ENCODE data around the gene MAFG. TPM values are rescaled to one million over a fixed set of nuclear protein-coding genes. Genes with fewer than 3 reads are reported as not detected.
A peak's percentile ranks its signal among the peaks of the same experiment; 100 is the strongest.

The MAFG gene
- polyA plus RNA-seq (ENCODE audit: insufficient read length in 12 of 12) = 10 to 100 TPM in 11 of 12 donors, not detected in 1; 11.0 to 17.4 (median 13.7) TPM
- long read RNA-seq, donor 1, full-length matches to known transcripts = 5 of 5 reads
- long read RNA-seq, donor 1, partial matches to known transcripts = 0 of 5 reads
- long read RNA-seq, donor 1, other reads (novel, unspliced or antisense) = 0 of 5 reads
- long read RNA-seq, donor 2, full-length matches to known transcripts = 10 of 10 reads
- long read RNA-seq, donor 2, partial matches to known transcripts = 0 of 10 reads
- long read RNA-seq, donor 2, other reads (novel, unspliced or antisense) = 0 of 10 reads
- long read RNA-seq, donor 3 = 0 reads
- long read RNA-seq, donor 4, full-length matches to known transcripts = 1 of 1 reads
- long read RNA-seq, donor 4, partial matches to known transcripts = 0 of 1 reads
- long read RNA-seq, donor 4, other reads (novel, unspliced or antisense) = 0 of 1 reads
- long read RNA-seq, donor 5, full-length matches to known transcripts = 8 of 8 reads
- long read RNA-seq, donor 5, partial matches to known transcripts = 0 of 8 reads
- long read RNA-seq, donor 5, other reads (novel, unspliced or antisense) = 0 of 8 reads
- long read RNA-seq, donor 6, full-length matches to known transcripts = 4 of 4 reads
- long read RNA-seq, donor 6, partial matches to known transcripts = 0 of 4 reads
- long read RNA-seq, donor 6, other reads (novel, unspliced or antisense) = 0 of 4 reads
- long read RNA-seq, donor 7, full-length matches to known transcripts = 5 of 5 reads
- long read RNA-seq, donor 7, partial matches to known transcripts = 0 of 5 reads
- long read RNA-seq, donor 7, other reads (novel, unspliced or antisense) = 0 of 5 reads
- long read RNA-seq, donor 8, full-length matches to known transcripts = 6 of 6 reads
- long read RNA-seq, donor 8, partial matches to known transcripts = 0 of 6 reads
- long read RNA-seq, donor 8, other reads (novel, unspliced or antisense) = 0 of 6 reads
- long read RNA-seq, donor 9, full-length matches to known transcripts = 1 of 1 reads
- long read RNA-seq, donor 9, partial matches to known transcripts = 0 of 1 reads
- long read RNA-seq, donor 9, other reads (novel, unspliced or antisense) = 0 of 1 reads
- long read RNA-seq, donor 10, full-length matches to known transcripts = 3 of 3 reads
- long read RNA-seq, donor 10, partial matches to known transcripts = 0 of 3 reads
- long read RNA-seq, donor 10, other reads (novel, unspliced or antisense) = 0 of 3 reads
- long read RNA-seq, donor 11, full-length matches to known transcripts = 2 of 2 reads
- long read RNA-seq, donor 11, partial matches to known transcripts = 0 of 2 reads
- long read RNA-seq, donor 11, other reads (novel, unspliced or antisense) = 0 of 2 reads

DNA sequence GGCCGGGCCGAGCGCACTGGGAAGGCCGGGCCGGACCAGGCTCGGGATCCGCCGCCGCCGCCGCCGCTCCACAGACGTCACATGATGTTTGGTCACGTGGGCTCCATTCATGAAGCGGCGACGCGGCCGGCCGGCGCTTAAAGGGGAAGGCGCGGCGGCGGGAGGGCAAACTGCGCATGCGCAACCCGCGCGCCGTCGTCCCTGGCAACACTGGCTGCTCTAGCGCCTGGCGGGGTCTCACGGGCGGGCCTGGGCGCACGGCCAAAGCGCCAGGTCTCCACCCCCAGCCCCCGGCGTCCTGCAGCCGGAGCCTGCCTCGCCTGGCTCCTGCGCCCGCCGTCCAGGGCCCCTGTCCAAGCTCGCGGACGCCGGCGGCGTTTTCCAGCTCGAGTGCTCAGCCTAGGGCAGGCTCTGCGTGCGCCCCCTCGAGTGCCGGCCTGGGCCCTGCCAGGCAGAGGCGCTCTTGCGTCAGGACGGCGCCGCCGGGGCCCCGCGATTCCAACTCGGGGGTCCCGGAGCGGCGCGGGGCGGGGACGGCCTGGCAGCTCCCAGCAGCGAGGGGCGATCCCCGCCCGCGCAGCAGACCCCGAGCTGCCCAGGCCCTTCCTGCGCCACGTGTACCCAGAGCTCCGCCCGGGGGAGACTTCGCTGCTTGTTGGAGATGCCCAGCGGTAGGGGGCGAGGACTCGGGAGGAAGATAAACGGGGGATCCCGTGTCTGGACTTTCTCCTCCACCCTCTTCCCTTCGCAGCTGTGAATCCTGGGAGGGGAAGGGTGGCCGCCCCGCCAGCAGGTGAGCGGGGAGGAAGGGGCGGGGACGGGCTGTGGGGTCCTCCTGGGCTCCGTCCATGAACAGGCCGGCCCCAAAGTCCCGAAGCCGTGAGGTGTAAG is at the start of gene MAFG:
Gene MAFG (minus strand): TSS at position 83 of the 891 bp plus-strand sequence. CDS start 4,550 bp downstream, outside the sequence.
- DNase-seq = peak; percentile 96

DNA sequence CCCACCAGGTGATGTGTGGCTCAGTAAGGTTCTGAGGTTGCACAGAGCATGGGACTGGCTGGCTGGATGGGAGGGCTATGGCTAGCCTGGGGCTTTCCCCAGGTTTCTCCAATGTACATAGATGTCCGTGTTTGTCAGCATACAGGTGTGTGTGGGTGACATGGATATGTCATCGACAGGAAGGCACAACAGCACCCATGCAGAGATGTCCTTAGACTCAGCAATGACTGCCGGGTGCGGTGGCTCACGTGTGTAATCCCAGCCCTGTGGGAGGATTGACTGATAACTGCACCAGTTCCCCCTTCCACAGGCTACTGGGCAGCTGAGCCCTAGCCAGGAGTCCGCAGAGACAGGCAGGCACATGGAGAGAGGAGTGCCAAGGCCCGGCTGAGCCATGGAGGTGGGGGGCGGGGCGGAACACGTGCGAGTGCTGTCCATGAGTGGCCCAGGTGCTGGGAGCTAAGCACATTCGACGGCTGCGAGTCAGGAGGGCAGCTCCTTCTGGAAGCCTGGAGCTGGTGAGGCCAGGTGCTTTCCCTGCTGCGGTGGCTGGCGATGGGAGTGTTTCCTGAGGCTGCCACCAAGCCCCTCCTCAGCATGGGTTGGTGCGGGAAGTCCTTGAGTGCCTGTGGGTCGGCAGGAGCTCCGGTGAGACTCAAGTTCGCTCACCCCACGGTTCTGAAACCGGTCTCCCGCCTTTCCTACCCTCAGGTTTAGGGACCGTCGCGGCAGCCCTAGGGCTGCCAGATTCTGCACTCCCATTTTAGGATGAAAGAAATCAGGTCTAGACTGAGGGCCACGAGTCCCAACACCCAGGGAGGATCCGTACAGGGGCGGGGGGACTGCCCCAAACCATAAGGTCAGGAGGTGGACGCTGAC is 49.0 kb upstream of the MAFG start:
- no peak for DNase-seq

DNA sequence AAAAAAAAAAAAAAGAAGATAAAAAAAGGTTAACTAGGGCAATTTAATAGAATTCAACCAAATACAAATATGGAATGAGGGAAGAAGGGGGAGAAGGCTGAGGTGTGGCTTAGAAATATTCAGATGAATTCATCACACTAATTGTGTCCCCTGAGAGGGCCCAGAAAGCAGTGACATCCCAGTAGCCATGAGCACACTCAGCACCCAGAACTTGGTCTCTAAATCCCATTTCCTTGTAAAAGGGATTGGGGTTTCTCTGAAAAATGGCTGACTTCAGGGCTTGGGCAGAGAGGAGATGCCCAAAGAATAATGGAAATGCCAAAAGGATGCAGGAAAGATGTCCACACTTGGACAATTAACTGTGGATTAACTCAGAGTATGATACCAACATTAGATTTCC is 45.9 kb upstream of the MAFG start:
- no peak for DNase-seq

DNA sequence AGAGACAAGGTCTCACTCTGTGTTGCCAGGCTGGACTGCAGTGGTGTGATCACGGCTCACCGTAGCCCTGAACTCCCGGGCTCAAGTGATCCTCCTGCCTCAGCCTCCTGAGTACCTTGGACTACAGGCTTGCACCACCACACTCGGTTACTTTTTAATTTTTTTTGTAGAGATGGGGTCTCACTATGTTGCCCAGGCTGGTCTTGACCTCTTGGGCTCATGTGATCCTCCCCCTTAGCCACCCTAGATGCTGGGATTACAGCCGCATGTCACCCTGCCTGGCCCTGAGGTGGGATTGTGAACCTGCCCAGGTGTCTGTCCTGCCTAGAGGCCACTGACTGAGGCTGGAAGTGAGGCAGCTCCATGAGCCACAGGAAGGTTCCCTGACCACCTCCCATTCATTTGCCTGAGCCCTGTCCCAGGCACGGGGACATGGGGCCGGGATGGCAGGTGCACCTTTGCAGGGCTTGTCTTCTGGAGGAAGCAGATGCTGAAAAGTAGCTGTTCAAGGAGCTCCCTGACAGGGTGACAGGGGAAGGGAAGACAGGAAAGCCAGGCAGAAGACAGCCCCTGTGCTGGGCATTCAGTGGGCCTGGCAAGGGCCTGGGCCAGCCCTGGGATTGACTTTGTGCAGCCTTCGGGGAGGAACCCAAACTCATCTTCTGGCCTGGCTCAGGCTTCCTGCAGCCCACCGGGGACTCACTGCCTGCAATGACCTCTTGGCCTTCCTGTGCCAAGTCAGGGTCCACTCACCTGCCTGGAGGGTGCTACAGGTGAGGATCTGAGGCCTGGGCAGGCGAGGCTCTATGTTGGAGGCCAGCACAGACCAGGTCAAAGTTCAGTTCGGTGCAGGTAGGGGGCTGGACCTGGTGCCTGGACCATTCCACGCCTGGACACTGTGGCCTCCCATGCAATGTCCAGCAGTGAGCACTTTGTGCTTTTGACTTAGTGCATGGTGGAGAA is 41.6 kb upstream of the MAFG start:
- DNase-seq = no peak

DNA sequence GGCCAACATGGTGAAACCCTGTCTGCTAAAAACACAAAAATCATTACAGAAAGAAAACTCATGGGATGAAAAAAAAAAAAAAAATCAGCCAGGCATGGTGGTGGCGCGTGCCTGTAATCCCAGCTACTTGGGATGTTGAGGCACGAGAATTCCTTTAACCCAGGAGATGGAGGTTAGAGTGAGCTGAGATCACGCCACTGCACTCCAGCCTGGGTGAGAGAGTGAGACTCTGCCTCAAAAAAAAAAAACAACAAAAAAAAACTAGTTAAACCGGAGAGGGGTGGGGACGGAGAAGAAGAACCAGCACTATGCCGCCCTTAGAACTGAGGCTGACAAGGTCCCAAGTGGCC is 40.8 kb upstream of the MAFG start:
- DNase-seq = no peak

DNA sequence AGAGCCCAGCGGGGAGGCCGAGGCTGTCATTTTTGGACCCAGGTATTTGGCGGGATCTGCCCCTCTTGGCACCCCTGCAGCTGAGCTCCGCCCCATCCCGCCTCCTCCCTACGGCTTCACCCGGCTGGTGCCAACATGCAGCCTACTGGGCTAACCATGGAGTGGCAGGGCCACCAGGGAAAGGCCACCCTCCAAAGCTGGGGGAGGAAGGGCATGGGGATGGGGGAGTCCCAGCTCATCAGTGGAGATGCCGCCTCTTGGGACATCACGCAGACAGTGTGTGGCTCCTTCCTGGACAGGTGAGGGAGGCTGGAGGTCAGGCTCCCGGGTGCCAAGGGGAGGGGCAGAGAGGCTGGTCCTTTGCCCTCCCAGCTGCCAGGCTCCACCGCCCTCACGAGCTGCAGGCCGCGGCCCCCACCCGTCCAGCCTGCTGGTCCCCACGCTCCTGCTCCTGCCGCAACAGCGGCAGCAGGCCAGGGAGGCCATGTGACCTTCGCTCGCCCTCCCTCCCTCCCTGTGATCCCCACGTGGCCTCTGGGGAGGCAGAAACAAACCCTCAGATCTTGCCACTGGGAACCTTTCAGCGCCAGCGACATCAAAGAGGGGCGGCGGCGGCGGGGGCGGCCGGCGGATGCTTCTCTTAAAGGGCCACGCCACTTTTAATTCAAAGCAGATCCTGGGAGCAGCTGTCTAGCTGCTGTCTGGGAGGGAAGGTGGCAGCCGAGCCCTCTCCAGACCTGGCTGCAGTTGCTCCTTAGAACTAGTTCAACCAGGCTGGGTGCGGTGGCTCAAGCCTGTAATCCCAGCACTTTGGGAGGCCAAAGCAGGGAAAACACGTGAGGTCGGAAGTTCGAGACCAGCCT is 40.2 kb upstream of the MAFG start:
- DNase-seq = peak; percentile 71

DNA sequence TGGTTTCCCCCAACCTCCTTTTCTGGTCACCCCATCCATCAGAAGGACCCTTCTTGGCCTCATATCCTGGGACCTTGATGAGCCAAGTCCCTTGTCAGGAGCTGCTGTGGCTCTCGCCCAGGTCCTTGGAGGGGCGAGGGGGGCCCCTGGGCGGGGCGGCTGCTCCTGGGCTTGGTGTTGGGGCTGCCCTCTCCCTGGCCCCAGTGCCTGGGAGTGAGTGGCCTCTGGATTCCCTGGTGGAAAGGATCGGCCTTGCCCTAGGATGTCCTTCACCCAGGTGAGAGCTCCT is 39.7 kb upstream of the MAFG start:
- DNase-seq = no peak

DNA sequence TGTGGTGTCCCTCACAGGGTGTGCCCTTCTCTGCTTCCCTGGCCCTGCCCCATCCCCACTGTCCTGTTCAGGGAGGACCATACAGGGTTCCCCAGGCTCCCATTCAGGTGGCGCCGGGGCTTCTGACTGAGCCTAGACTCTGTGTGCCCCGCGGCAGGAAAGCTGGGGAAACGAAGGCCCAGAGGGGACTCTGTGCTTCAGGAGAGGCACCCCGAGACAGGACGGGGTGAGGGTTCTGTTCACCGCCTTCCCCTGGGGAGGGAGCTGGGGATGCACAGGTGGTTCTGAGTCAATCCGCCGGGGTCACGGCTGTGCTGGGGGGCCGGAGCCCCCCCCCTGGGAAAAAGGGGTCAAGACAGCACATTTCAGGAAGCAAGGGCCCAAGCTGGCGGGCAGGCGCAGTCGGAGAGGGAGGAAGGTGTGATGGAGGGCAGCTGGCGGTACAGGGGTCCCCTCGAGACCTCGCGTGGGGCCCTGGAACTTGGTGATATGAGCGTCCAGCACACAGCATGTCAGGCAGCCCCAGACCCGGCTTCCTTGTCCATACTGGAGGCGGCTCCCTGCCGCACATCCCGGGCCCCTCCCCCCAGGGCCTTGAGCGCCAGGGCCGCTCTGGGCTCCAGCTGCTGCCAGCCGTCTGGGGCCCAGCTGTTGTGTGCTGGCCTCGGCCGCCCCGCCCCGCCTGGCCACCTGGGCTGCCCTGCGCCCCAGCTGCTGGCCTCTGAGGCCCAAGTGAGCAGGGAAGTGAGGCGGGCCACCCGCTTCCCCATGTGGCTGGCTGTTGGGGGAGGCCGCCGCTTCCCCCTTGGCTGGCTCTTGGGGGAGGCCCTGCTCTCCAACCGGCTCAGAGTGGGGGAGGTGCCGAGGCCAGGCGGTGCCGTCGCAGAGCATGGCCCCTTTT is 39.1 kb upstream of the MAFG start:
- DNase-seq = peak; percentile 55

DNA sequence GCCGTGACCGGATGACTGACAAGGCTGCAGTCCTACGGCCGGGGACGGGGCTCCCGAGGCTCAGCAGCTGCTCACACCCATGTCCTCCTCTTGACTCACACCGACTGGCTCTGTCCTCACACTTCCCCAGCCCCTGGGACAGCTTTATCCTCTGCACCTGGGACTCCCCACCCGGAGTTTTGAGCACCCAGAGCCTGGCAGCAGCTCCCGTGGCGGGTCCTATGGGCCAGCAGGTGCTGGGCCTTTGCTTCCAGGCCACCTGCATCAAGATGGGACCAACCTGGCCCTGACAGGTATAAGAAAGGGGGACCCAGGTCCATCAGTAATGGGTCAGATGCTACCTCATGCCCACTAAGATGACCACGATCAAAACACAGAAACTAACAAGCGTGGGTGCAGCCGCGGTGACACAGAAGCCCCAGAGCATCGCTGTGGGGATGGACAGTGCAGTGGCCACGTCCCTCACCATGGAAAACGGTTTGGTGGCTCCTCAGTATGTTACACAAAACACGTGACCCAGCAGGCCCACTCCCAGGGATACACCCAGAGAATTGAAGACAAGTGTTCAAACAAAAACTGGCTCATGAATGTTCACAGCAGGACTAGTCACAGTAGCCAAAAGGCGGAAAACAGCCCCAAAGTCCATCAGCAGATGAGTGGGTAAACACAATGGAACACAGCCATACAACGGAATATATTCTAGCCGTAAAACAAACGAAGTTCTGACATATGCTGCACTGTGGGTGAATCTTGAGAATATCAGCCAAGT is 36.7 kb upstream of the MAFG start:
- no peak for DNase-seq

DNA sequence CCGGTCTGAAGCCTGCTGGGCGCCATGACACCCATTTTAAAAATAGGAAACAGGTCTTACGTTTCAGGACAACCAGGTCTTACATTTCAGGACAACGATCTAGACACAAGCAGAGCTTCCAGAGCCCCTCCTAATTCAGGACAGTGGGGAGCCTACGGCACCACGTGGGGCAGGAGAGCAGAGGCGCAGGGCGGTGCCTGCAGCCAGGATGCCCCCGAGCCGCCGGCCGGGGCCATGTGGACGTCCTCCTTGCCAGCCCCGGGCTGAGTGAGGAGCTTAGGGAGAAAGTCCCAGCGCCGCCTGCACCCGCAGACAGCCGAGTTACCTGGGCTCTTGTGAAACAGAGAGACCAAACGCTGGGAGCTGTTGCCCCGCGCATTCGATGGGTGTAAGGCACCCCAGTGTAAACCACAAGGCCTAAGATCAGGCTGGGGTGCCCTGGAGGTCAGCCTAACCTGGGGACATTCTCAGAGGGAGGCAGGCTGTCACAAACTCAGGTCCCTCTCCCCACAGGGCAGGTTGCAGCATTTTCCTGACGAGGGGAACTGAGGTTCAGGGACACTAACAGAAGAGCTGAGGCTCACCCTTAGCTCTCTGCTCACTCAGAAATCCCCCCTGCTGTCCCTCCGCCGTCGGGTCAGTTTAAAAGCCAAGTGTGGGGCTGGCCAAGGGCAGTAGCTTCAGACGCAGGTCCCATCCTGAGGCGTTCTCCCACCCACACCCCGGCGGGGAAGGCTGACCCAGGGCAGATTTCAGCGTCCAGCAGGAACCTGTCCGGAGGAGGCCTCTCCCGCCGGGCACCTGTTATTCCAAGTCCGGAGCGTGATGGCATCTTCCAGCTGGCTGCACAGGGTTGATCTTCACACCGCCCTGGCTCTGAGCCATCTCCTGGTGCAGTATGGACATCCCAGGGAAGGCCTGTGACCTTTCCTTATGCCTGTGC is 35.2 kb upstream of the MAFG start:
- no peak for DNase-seq

DNA sequence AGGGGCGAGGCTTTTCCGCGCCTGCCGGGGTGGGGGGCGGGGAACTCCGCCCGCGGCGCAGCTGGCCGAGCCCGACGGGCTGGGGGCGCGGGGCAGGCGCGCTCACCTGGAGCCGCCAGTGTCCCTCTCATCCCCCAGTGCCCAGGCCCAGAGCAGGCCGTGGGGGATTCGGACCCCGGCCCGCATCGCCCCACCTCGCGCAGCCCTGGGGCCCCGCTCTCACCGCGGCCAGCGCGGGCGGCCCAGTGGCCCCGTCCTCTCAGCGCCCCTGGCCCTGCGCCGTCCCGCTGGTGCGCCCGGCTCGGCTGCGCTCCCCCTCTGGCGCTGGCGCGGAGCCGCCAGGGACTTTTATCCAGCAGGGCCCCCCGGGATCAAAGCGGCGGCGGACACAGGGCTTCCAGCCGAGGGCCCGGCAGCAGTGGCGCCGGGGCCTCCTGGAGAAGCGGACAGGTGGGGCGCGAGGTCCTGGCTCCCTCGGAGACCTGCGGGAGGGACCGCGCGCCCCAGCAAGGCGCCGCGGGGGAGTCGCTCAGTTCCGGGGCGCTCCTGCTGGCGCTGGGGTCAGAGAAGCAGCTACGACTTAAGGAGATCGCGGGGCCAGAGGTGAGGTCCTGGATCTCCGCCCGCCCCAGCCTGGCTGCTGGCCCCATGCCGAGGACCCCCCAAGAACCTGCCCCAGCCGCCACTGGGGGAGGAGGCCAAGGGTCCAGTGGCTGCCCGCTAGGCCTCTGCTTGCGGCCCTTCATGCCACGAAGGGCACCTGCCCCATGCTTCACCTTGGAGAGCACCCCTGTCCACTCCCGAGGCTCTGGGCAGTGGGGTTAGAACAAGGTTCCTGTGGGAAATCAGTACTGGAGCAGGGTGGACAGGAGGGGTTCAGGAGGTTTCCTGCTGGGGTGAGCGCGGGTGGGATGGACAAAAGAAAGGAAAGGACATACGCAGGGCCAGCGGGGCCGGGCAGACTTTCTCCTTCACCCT is 34.3 kb upstream of the MAFG start:
- no peak for DNase-seq

DNA sequence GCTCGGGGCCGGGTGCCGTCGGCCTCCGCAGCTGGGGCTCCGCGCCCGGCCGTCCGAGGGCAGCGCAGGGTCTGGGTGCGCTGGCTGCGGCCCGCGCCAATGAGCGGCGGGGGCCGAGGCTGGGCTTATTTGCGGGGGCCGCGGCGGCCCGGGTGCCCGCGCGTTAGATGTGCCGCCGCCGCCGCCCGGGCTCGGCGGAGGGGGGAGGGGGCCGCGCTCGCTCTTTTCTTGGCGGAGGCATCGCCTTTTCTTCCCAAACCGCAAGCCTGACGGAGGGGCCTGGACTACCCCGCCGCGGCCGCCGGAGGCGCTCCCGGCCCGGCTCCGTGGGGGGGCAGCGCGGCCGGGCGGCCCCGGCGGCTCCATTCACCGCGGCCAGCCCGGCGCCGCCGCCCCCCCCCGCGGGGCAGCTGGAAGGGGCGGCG is 33.6 kb upstream of the MAFG start, which contains the start of gene NOTUM:
Gene NOTUM (minus strand): TSS at position 101 of the 425 bp plus-strand sequence. CDS start 278 bp downstream, outside the sequence.
- no peak for DNase-seq

All from muscle of arm (tissue), 14 donors.